ENCODE data around the gene FAM200C. TPM values are rescaled to one million over a fixed set of nuclear protein-coding genes. Genes with fewer than 3 reads are reported as not detected.

The FAM200C gene
- polyA plus RNA-seq, 1 experiment = 1.6 TPM

DNA sequence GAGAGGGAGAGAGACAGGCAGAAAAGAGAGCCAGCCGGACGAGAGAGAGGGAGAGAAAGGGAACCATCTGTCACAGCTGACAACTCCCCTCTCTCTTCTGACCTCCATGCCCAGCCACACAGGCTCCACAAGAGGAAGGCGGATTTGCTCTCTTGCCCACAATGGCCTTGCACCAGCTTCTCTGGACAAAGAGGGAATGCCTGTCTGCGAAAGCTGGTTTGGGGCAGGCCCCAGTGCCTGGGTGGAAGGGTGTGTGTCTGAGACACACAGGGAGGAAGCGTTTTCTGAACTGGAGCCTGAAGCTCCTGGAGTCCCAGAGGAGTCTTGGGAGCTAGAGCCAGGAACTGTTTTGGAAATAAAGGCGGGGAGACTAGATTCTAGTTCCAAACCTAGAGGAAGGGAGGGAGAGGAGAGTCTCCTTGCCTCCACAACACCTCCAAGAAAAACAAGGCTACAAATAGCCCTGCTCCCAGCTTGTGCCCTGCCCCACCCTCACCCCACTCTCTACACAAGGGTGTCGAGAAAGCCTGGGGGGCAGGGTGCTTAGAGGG, 41.9 kb downstream of the FAM200C start:
- TF ChIP-seq, protein P1, sequence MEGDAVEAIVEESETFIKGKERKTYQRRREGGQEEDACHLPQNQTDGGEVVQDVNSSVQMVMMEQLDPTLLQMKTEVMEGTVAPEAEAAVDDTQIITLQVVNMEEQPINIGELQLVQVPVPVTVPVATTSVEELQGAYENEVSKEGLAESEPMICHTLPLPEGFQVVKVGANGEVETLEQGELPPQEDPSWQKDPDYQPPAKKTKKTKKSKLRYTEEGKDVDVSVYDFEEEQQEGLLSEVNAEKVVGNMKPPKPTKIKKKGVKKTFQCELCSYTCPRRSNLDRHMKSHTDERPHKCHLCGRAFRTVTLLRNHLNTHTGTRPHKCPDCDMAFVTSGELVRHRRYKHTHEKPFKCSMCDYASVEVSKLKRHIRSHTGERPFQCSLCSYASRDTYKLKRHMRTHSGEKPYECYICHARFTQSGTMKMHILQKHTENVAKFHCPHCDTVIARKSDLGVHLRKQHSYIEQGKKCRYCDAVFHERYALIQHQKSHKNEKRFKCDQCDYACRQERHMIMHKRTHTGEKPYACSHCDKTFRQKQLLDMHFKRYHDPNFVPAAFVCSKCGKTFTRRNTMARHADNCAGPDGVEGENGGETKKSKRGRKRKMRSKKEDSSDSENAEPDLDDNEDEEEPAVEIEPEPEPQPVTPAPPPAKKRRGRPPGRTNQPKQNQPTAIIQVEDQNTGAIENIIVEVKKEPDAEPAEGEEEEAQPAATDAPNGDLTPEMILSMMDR (IDR thresholded peaks at IDR 0.05; ENCODE audit: insufficient read depth, low read depth, low read length) = no peak
- H3K27me3 ChIP-seq (ENCODE audit: control insufficient read depth, insufficient read depth, low read length) = no peaks in the 10 kb centered on the region; the same call in 1 of the 2 replicates
- no peak for DNase-seq (ENCODE audit: low read depth)
- no peaks in the 10 kb centered on the region for H3K36me3 ChIP-seq (ENCODE audit: control insufficient read depth, insufficient read depth, low read length)
- ChIA-PET CTCF (interaction anchor here (1.5 to 7.1 kb wide), 2 partner anchors 12 to 336 kb away, joined by 7 to 34 read pairs; no protein-coding TSS in a partner anchor), POLR2A (no interaction called here)
- no peak overlapping the region for H3K4me3 ChIP-seq (ENCODE audit: low read depth, low read length)

DNA sequence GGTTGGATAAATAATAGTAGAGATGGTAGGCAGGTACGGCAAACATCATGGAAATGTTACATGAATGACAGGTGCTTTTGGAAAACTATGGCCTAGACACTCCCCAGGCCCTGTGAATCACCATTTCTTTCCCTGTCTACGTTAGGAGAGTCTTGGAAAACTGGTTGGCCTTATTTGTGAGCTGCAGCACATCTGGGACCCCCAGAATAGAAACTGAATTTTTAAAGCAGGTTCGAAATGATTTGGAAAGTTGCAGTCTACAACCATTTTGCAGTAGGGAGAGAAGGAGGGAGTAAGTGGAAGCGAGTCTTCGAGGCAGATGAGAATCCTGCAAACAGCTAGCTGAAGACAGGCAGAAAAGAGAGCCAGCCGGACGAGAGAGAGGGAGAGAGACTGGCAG, 42.5 kb downstream of the FAM200C start:
- DNase-seq (ENCODE audit: low read depth) = no peak
- Histone ChIP-seq H3K27me3 (ENCODE audit: control insufficient read depth, insufficient read depth, low read length) (no peaks in the 10 kb centered on the region; the same call in 1 of the 2 replicates), H3K36me3 (ENCODE audit: control insufficient read depth, insufficient read depth, low read length) (no peaks in the 10 kb centered on the region), H3K4me3 (ENCODE audit: low read depth, low read length) (no peak overlapping the region)
- TF ChIP-seq, protein P1 (IDR thresholded peaks at IDR 0.05; ENCODE audit: insufficient read depth, low read depth, low read length) = no peak
- POLR2A ChIA-PET = no interaction called here
- CTCF ChIA-PET = interaction anchor here (1.5 to 7.1 kb wide), 2 partner anchors 12 to 336 kb away, joined by 7 to 34 read pairs; no protein-coding TSS in a partner anchor

DNA sequence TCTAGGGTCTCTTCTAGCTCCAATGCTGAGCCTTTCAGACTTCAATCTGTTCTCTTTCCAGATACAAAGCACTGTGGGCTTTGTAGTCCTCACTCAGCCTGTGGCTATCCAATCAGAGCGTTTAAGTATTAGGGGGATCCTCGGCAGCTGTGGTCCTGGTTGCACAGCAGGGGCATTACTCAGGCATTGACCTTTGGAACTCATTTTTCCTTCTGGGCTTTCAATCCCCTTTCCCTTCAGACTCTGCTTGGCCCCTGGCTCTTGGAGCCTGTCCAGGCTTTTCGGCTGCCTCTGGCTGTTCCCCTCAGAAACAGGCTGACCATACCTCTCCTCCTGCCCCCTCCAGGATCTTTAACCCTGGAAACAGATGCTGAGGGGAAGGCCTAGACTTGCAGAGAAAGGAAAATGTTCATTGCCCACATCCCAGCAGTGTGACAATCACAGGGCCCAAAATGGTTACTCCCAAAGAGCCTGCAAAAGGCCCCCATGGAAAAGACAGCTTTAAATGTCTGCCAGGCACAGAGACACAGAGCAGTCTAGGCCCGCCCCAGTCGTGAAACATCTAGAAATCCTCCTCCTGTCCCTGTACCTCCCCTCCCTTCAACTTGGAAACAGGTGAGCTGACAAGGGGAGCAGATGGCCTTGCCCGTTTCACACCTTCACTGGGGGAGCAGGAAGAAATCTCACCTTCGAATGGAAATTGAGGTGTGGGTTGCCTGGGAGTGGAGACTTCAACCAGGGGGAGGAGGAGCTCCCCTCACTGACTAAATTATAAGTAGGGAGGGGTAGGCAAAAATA, 43.1 kb downstream of the FAM200C start:
- ChIA-PET CTCF (interaction anchor here (1.5 to 7.1 kb wide), 2 partner anchors 11 to 335 kb away, joined by 7 to 34 read pairs; no protein-coding TSS in a partner anchor), POLR2A (interaction anchor here (0.6 kb wide), 1 partner anchor 340 kb away, joined by 3 read pairs; no protein-coding TSS in a partner anchor)
- H3K4me3 ChIP-seq (ENCODE audit: low read depth, low read length) = no peak overlapping the region

DNA sequence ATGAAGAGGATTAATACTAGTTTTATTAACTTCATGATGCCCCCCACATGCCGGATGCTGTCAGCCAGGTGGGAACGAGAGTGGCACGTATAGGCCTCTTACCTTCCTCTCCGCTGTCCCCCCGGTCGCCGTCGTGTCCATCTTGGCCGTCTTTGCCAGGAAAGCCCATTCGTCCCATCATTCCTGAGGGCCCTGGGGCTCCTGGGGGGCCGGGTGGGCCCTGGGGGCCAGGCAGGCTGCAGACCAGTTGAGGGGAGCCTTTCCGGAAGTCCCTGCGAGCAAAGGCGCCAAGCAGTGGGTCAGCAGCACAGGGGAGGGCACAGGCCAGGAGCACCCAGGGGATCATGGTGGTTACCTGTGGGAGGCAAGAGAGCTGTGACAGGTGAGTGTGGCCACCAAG, 45.2 kb downstream of the FAM200C start:
- DNase-seq (ENCODE audit: low read depth) = no peak
- no peaks in the 10 kb centered on the region; the same call in 1 of the 2 replicates for H3K27me3 ChIP-seq (ENCODE audit: control insufficient read depth, insufficient read depth, low read length)
- no peak overlapping the region for H3K4me3 ChIP-seq (ENCODE audit: low read depth, low read length)
- H3K36me3 ChIP-seq (ENCODE audit: control insufficient read depth, insufficient read depth, low read length) = no peaks in the 10 kb centered on the region
- TF ChIP-seq, protein P1 (IDR thresholded peaks at IDR 0.05; ENCODE audit: insufficient read depth, low read depth, low read length) = no peak
- ChIA-PET POLR2A (no interaction called here), CTCF (interaction anchor here (7.1 kb wide), 1 partner anchor 9 kb away, joined by 34 read pairs; no protein-coding TSS in a partner anchor)

More for the DNA sequence above, 43.1 kb downstream of the FAM200C start:
- Histone ChIP-seq H3K27me3 (ENCODE audit: control insufficient read depth, insufficient read depth, low read length) (no peaks in the 10 kb centered on the region; the same call in 1 of the 2 replicates), H3K36me3 (ENCODE audit: control insufficient read depth, insufficient read depth, low read length) (no peaks in the 10 kb centered on the region)
- TF ChIP-seq, protein P1 (IDR thresholded peaks at IDR 0.05; ENCODE audit: insufficient read depth, low read depth, low read length) = no peak
- no peak for DNase-seq (ENCODE audit: low read depth)

DNA sequence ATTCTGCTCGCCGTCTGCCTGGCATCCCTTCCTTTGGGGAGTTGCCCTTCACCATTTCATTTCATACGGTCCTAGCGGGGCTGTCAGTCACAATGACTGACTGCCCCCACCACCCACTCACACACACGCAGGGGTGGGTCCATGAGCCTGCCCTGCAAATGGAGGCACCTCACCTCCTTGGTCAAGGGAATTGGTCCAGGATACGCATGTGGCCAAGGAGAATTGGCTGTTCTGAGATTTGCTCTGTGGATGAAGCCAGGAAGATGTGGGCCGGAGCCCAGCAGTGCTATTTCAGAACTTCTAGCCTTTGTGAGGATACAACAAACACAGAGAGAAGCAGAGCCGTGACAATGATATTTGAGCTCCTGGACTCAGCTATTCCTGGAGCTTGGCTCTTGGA, 46.5 kb downstream of the FAM200C start:
- ChIA-PET POLR2A (no interaction called here), CTCF (no interaction called here)
- no peaks in the 10 kb centered on the region; the same call in 1 of the 2 replicates for H3K27me3 ChIP-seq (ENCODE audit: control insufficient read depth, insufficient read depth, low read length)
- no peak overlapping the region for H3K4me3 ChIP-seq (ENCODE audit: low read depth, low read length)
- no peaks in the 10 kb centered on the region for H3K36me3 ChIP-seq (ENCODE audit: control insufficient read depth, insufficient read depth, low read length)
- TF ChIP-seq, protein P1 (IDR thresholded peaks at IDR 0.05; ENCODE audit: insufficient read depth, low read depth, low read length) = no peak
- no peak for DNase-seq (ENCODE audit: low read depth)

Measured in BJ (cell line).